OCI-LY7 (cell line): ENCODE results near the gene PITPNM3. TPM values are rescaled to one million over a fixed set of nuclear protein-coding genes. Genes with fewer than 3 reads are reported as not detected.

Experiments
- BruUV-seq: library from RNA; stranded (reverse); fragments of 400-500 nt; replicated peaks from 2 replicates; lab custom pipeline; 2021; lab: Mats Ljungman, UMichigan
- CTCF ChIA-PET: fragments of 300-600 bp; sonication (Branson Sonifier 250); formaldehyde crosslinking; loops from one replicate; lab custom pipeline; 2022; ENCODE audit warnings: antibody characterized with exemption; ENCODE audit not compliant: unreplicated experiment; lab: Charles Lee
- POLR2A ChIA-PET: fragments of 300-600 bp; sonication (Branson Sonifier 250); formaldehyde crosslinking; loops from one replicate; lab custom pipeline; 2022; ENCODE audit warnings: antibody characterized with exemption; lab: Charles Lee
- DNase-seq: peaks from one replicate; pipeline ENCODE4 v3.0.0-alpha.2; 2015; ENCODE audit warnings: low spot score
- H2AFZ ChIP-seq: fragments of 200-600 bp; sonication (generic), shearing (Covaris generic); 2 replicates; pipeline ENCODE4 v1.6.1; 2014; ENCODE audit warnings: mild to moderate bottlenecking, antibody characterized with exemption, low read length, moderate library complexity
- H3K27ac ChIP-seq: fragments of 200-600 bp; sonication (generic); 2 replicates; pipeline ENCODE4 v1.5.1; 2014; ENCODE audit warnings: mixed run types, low read depth, mild to moderate bottlenecking, moderate library complexity, low read length, inconsistent platforms; ENCODE audit not compliant: poor library complexity, severe bottlenecking
- H3K36me3 ChIP-seq: fragments of 200-600 bp; sonication (generic); 2 replicates; pipeline ENCODE4 v1.6.1; 2014; ENCODE audit warnings: mild to moderate bottlenecking, antibody characterized with exemption, low read length, moderate library complexity, mixed read lengths; ENCODE audit not compliant: insufficient read depth
- H3K4me1 ChIP-seq: fragments of 200-600 bp; sonication (generic); 2 replicates; pipeline ENCODE4 v1.5.1; 2014; ENCODE audit warnings: mild to moderate bottlenecking, low read length; ENCODE audit not compliant: insufficient read depth, poor library complexity, severe bottlenecking
- H3K4me2 ChIP-seq: fragments of 200-600 bp; sonication (generic); 2 replicates; pipeline ENCODE4 v1.6.1; 2014; ENCODE audit warnings: mild to moderate bottlenecking, low read length
- H3K4me3 ChIP-seq: fragments of 200-600 bp; sonication (generic); 2 replicates; pipeline ENCODE4 v1.5.1; 2014; ENCODE audit warnings: mild to moderate bottlenecking, low read depth, low read length; ENCODE audit not compliant: poor library complexity, severe bottlenecking
- H3K79me2 ChIP-seq: fragments of 200-600 bp; sonication (generic); 2 replicates; pipeline ENCODE4 v1.6.1; 2016; ENCODE audit warnings: low read depth, mild to moderate bottlenecking, low read length, moderate library complexity, mixed read lengths; ENCODE audit not compliant: insufficient read depth
- H3K9me2 ChIP-seq: fragments of 200-600 bp; sonication (generic); 2 replicates; pipeline ENCODE4 v1.6.1; 2016; ENCODE audit warnings: mild to moderate bottlenecking, low read length, mixed read lengths; ENCODE audit not compliant: insufficient read depth
- H3K9me3 ChIP-seq: fragments of 200-600 bp; sonication (generic); 2 replicates; pipeline ENCODE4 v1.6.1; 2014; ENCODE audit warnings: mild to moderate bottlenecking, mixed run types, low read length, mixed read lengths
- H4K20me1 ChIP-seq: fragments of 200-600 bp; sonication (generic); 2 replicates; pipeline ENCODE4 v1.6.1; 2014; ENCODE audit warnings: mild to moderate bottlenecking, antibody characterized with exemption, low read length, moderate library complexity, mixed read lengths; ENCODE audit not compliant: insufficient read depth
- EZH2phosphoT487 ChIP-seq: fragments of 200-600 bp; sonication (generic); IDR thresholded peaks from 2 replicates; pipeline ENCODE4 v1.6.1; 2018; ENCODE audit warnings: low read depth, borderline replicate concordance, mild to moderate bottlenecking, mixed run types, antibody characterized with exemption, low read length, moderate library complexity, mixed read lengths
- intact Hi-C: fragments of 100-400 bp; cut with micrococcal nuclease; formaldehyde crosslinking; loops from one replicate; pipeline ENCODE4 v1.10.0; 2022; ENCODE audit not compliant: unreplicated experiment
- total RNA-seq, 2 experiments: library from RNA; depleted of rRNA in 1 of 2; stranded (reverse); fragments of >200 nt in 1 of 2; shearing (Covaris generic) in 1 of 2; gene quantifications; 2 replicates each; pipeline ENCODE4 v1.2.3, GENCODE V29; 2014 to 2022
- TF ChIP-seq, protein P1 (sequence below): fragments of 200-600 bp; sonication (generic); conservative IDR thresholded peaks from 2 replicates; pipeline ENCODE4 v1.5.1; 2014; ENCODE audit warnings: mild to moderate bottlenecking, antibody characterized with exemption, low read length, moderate library complexity, mixed read lengths

The PITPNM3 gene
- total RNA-seq, 2 experiments from 2014 or later = 0.76 to 1.6 TPM

DNA sequence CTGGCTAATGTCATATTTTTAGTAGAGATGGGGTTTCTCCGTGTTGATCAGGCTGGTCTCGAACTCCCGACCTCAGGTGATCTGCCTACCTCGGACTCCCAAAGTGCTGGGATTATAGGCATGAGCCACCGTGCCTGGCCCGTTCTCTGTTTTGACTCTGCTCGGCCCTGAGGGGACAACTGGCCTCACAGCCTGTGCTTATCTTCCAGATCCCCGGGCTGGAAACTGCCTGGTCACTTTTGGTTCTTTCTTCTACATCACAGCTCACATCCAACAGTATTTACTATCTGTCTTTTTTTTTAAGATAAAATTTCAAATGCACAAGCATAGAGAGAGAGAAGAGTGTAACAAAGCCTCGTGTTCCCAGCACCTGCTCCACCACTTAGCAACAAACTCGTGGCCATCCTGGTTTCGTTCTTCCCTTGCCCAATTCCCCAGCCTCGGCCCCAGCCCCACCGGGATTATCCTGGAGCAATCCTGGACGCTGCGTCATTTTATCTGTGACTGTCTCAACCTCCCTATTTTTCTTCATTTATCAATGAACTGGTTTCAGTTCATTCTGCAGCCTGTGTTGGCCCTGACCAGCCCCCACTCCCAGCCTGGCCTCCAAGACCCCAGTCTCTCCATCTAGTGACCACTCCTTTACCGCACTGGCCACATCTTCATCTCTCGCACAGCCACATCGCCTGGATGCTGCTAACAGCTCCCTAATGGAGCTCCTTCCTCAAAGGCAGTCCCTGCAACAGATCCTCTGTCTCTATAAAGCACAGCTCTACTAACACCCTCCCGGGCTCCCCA lies 91.0 kb downstream of the PITPNM3 start:
- no TSS peak for BruUV-seq
- TF ChIP-seq EZH2phosphoT487 = no peak
- Histone ChIP-seq H3K36me3 (no peaks in the 10 kb centered on the region), H3K9me2 (no peaks in the 10 kb centered on the region), H3K4me1 (no peaks in the 10 kb centered on the region), H3K4me2 (no peak overlapping the region), H3K79me2 (no peaks in the 10 kb centered on the region), H3K9me3 (no peaks in the 10 kb centered on the region), H2AFZ (no peak overlapping the region), H3K27ac (no peak overlapping the region), H3K4me3 (no peak overlapping the region), H4K20me1 (no peaks in the 10 kb centered on the region)
- intact Hi-C loops = no loop called here
- ChIA-PET POLR2A (interaction anchor here (0.6 kb wide), 1 partner anchor 352 kb away, joined by 3 read pairs; no protein-coding TSS in a partner anchor), CTCF (no interaction called here)
- DNase-seq = no peak

- Histone ChIP-seq H3K4me1 (no peaks in the 10 kb centered on the region), H3K36me3 (no peaks in the 10 kb centered on the region), H3K27ac (no peak overlapping the region), H3K4me2 (no peak overlapping the region), H3K79me2 (no peaks in the 10 kb centered on the region), H3K4me3 (no peak overlapping the region), H4K20me1 (no peaks in the 10 kb centered on the region), H3K9me2 (no peaks in the 10 kb centered on the region), H3K9me3 (no peaks in the 10 kb centered on the region), H2AFZ (no peak overlapping the region)
- TF ChIP-seq, protein P1, sequence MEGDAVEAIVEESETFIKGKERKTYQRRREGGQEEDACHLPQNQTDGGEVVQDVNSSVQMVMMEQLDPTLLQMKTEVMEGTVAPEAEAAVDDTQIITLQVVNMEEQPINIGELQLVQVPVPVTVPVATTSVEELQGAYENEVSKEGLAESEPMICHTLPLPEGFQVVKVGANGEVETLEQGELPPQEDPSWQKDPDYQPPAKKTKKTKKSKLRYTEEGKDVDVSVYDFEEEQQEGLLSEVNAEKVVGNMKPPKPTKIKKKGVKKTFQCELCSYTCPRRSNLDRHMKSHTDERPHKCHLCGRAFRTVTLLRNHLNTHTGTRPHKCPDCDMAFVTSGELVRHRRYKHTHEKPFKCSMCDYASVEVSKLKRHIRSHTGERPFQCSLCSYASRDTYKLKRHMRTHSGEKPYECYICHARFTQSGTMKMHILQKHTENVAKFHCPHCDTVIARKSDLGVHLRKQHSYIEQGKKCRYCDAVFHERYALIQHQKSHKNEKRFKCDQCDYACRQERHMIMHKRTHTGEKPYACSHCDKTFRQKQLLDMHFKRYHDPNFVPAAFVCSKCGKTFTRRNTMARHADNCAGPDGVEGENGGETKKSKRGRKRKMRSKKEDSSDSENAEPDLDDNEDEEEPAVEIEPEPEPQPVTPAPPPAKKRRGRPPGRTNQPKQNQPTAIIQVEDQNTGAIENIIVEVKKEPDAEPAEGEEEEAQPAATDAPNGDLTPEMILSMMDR = no peak
- TF ChIP-seq EZH2phosphoT487 = no peak
- ChIA-PET POLR2A (no interaction called here), CTCF (no interaction called here)
- intact Hi-C loops = no loop called here
- BruUV-seq = no TSS peak
- DNase-seq = no peak
Observed at GRCh38 chr17:6464446-6465041, 91.8 kb downstream of the PITPNM3 start.

- Histone ChIP-seq H3K9me3 (no peaks in the 10 kb centered on the region), H3K27ac (no peak overlapping the region), H3K4me1 (no peaks in the 10 kb centered on the region), H2AFZ (no peak overlapping the region), H3K79me2 (no peaks in the 10 kb centered on the region), H3K4me3 (no peak overlapping the region), H3K9me2 (no peaks in the 10 kb centered on the region), H3K36me3 (no peaks in the 10 kb centered on the region), H3K4me2 (no peak overlapping the region), H4K20me1 (no peaks in the 10 kb centered on the region)
- ChIA-PET POLR2A (no interaction called here), CTCF (no interaction called here)
- TF ChIP-seq EZH2phosphoT487 = no peak
- TF ChIP-seq, protein P1 = no peak
- no peak for DNase-seq
- intact Hi-C loops = no loop called here
- BruUV-seq = no TSS peak
Observed at GRCh38 chr17:6463616-6464445, 92.5 kb downstream of the PITPNM3 start.
